CD14-positive monocyte (primary cell): ENCODE measurements around the gene SERTAD3. TPM values are rescaled to one million over a fixed set of nuclear protein-coding genes. Genes with fewer than 3 reads are reported as not detected.

Experiments
- DNase-seq, 3 donors: peaks; one replicate each; pipeline ENCODE4 v3.0.0-alpha.2; 2011 to 2022
- H2AFZ ChIP-seq: 2 replicates; pipeline ENCODE4 v1.6.0; 2012; ENCODE audit warnings: mild to moderate bottlenecking, low read depth, low read length, inconsistent platforms; ENCODE audit not compliant: insufficient read depth, poor library complexity, severe bottlenecking
- H3K27ac ChIP-seq, 2 donors: 1 replicate in 1 of 2; 2 replicates in 1 of 2; pipeline ENCODE4 v1.5.1; 2012 to 2013; ENCODE audit warnings: low read length in 2 of 2, control low read depth in 1 of 2, inconsistent platforms in 1 of 2, low read depth in 1 of 2, mild to moderate bottlenecking in 1 of 2
- H3K27me3 ChIP-seq, 2 donors: one replicate each; pipeline versions ENCODE4 v1.6.0 to v1.6.1; 2011 to 2013; ENCODE audit warnings: low read length in 2 of 2; ENCODE audit not compliant: control insufficient read depth in 2 of 2, insufficient read depth in 2 of 2
- H3K36me3 ChIP-seq, 2 donors: replicated peaks in 1 of 2; 1 replicate in 1 of 2; 2 replicates in 1 of 2; pipeline versions ENCODE4 v1.5.1 to v1.6.1; 2012 to 2013; ENCODE audit warnings: low read length in 2 of 2, control low read depth in 1 of 2, inconsistent platforms in 1 of 2, mild to moderate bottlenecking in 1 of 2; ENCODE audit not compliant: insufficient read depth in 2 of 2, control insufficient read depth in 1 of 2
- H3K4me1 ChIP-seq, 2 donors: 1 replicate in 1 of 2; 2 replicates in 1 of 2; pipeline versions ENCODE4 v1.5.1 to v1.6.1; 2012 to 2013; ENCODE audit warnings: low read length in 2 of 2, control low read depth in 1 of 2, inconsistent platforms in 1 of 2, mild to moderate bottlenecking in 1 of 2, moderate library complexity in 1 of 2; ENCODE audit not compliant: insufficient read depth in 2 of 2, control insufficient read depth in 1 of 2
- H3K4me2 ChIP-seq: replicated peaks from 2 replicates; pipeline ENCODE3; 2012; ENCODE audit warnings: low read length, moderate library complexity, mild to moderate bottlenecking; ENCODE audit not compliant: poor library complexity, severe bottlenecking; ENCODE audit errors: extremely low read depth
- H3K4me3 ChIP-seq, 3 experiments: fragments of 200-600 bp in 1 of 3; sonication (generic) in 1 of 3; replicated peaks in 1 of 3; 1 replicate in 2 of 3; 2 replicates in 1 of 3; pipeline ENCODE4 v1.5.1; 2011 to 2013; ENCODE audit warnings: low read length in 3 of 3, mild to moderate bottlenecking in 3 of 3, control low read depth in 2 of 3, low read depth in 2 of 3, inconsistent platforms in 1 of 3, moderate library complexity in 1 of 3
- H3K79me2 ChIP-seq: 2 replicates; pipeline ENCODE4 v1.6.0; 2012; ENCODE audit warnings: mild to moderate bottlenecking, control low read depth, inconsistent platforms, low read length, moderate library complexity; ENCODE audit not compliant: insufficient read depth
- H3K9ac ChIP-seq: 2 replicates; pipeline ENCODE4 v1.6.0; 2017; ENCODE audit warnings: low read length, mild to moderate bottlenecking; ENCODE audit not compliant: insufficient read depth, poor library complexity, severe bottlenecking
- H3K9me3 ChIP-seq, 2 donors: replicated peaks in 1 of 2; 1 replicate in 1 of 2; 2 replicates in 1 of 2; pipeline versions ENCODE4 v1.5.1 to v1.6.1; 2012 to 2013; ENCODE audit warnings: low read length in 2 of 2, control low read depth in 1 of 2; ENCODE audit not compliant: control insufficient read depth in 1 of 2, insufficient read depth in 1 of 2
- H4K20me1 ChIP-seq: 2 replicates; pipeline ENCODE4 v1.6.0; 2012; ENCODE audit warnings: mild to moderate bottlenecking, low read length, control low read depth, moderate library complexity; ENCODE audit not compliant: insufficient read depth
- H3K27ac Mint-ChIP-seq, 7 donors: one replicate each; pipeline ENCODE4 v1.8.0; 2020; ENCODE audit warnings: mild to moderate bottlenecking in 7 of 7, mixed read lengths in 7 of 7, moderate library complexity in 6 of 7, inconsistent platforms in 2 of 7
- H3K27me3 Mint-ChIP-seq, 3 donors: one replicate each; pipeline ENCODE4 v1.8.0; 2021 to 2022; ENCODE audit warnings: low read depth in 3 of 3, mild to moderate bottlenecking in 3 of 3, mixed read lengths in 3 of 3, moderate library complexity in 3 of 3, inconsistent platforms in 1 of 3
- H3K36me3 Mint-ChIP-seq, 2 donors: one replicate each; pipeline ENCODE4 v1.8.0; 2020; ENCODE audit warnings: mixed read lengths in 2 of 2, inconsistent platforms in 1 of 2, mild to moderate bottlenecking in 1 of 2
- H3K4me1 Mint-ChIP-seq: one replicate; pipeline ENCODE4 v1.8.0; 2020; ENCODE audit warnings: mild to moderate bottlenecking, mixed read lengths
- H3K4me3 Mint-ChIP-seq, 2 donors: one replicate each; pipeline ENCODE4 v1.8.0; 2020; ENCODE audit warnings: mild to moderate bottlenecking in 2 of 2, mixed read lengths in 2 of 2, moderate library complexity in 1 of 2
- H3K9me3 Mint-ChIP-seq, 7 donors: one replicate each; pipeline ENCODE4 v1.8.0; 2020 to 2022; ENCODE audit warnings: mixed read lengths in 7 of 7, mild to moderate bottlenecking in 6 of 7, moderate library complexity in 6 of 7, inconsistent platforms in 2 of 7
- CTCF ChIP-seq: fragments of 200-600 bp; IDR thresholded peaks from one replicate; pipeline ENCODE4 v1.8.0; 2022; ENCODE audit warnings: antibody characterized with exemption, mild to moderate bottlenecking
- WGBS: methylation state at CpG from one replicate; pipeline ENCODE4 v1.1.5; 2013; ENCODE audit warnings: missing lambda C conversion rate; ENCODE audit not compliant: insufficient coverage; 5-methylcytosine and 5-hydroxymethylcytosine counted together
- intact Hi-C, 2 donors: fragments of 100-400 bp; cut with micrococcal nuclease; formaldehyde crosslinking; loops; one replicate each; pipeline versions ENCODE4 v1.15.0 to v1.15.1; 2023
- polyA plus RNA-seq, 3 donors: library from polyadenylated mRNA; depleted of rRNA in 1 of 3; unstranded in 2 of 3; stranded (reverse) in 1 of 3; fragments of 300-500 nt in 2 of 3; fragments of >200 nt in 1 of 3; fragmentation: Illumina TruSeq in 2 of 3; gene quantifications; 1 replicate in 2 of 3; 2 replicates in 1 of 3; pipeline ENCODE4 v1.2.3, GENCODE V29; 2012 to 2021
- small RNA-seq: library from RNA; depleted of rRNA; stranded (forward); fragments of <200 nt; gene quantifications from one replicate; pipeline ENCODE3, GENCODE V24; 2012; ENCODE audit warnings: low read depth; ENCODE audit not compliant: insufficient read length

SERTAD3 gene
- polyA plus RNA-seq, 3 donors = 30.4 to 57.2 (median 49.4) TPM

GRCh38 chr19:40392123-40392522 lies 52.0 kb downstream of the SERTAD3 start:
- Mint-ChIP-seq H3K27me3 (peaks cover 1 to 11% (median 5%) of the 10 kb centered on the region in 3 donors), H3K36me3 (no peaks in the 10 kb centered on the region), H3K4me1 (peaks cover 19% of the 10 kb centered on the region), H3K4me3 (no peak overlapping the region), H3K27ac (no peak overlapping the region), H3K9me3 (peaks cover 0 to 2% (median 0%) of the 10 kb centered on the region in 7 donors)
- no peaks in the 10 kb centered on the region for H4K20me1 ChIP-seq
- WGBS = 86% methylated on average over 7 of the region's 8 CpGs
- intact Hi-C loops = loop anchor here in 1 of 2 donors (10.0 kb wide), 1 partner anchor 87 kb away; no protein-coding TSS in a partner anchor
- no peak for DNase-seq
- no peak overlapping the region for H3K4me2 ChIP-seq
- H3K9ac ChIP-seq = no peak overlapping the region
- no peaks in the 10 kb centered on the region for H3K36me3 ChIP-seq
- H3K4me1 ChIP-seq = peaks cover 5 to 10% of the 10 kb centered on the region in 2 donors
- no peak for TF ChIP-seq CTCF
- no peak overlapping the region for H3K27ac ChIP-seq
- no peak overlapping the region for H3K4me3 ChIP-seq
- H3K79me2 ChIP-seq = no peaks in the 10 kb centered on the region
- H3K27me3 ChIP-seq = no peaks in the 10 kb centered on the region
- no peak overlapping the region for H2AFZ ChIP-seq
- H3K9me3 ChIP-seq = no peaks in the 10 kb centered on the region

Small RNA genes lying within 50 kb of the gene (small RNA-seq; reads per million reads assigned to genes)
- not detected for gene RF00017

Other genes starting within 250 kb of the SERTAD3 start
- gene TTC9B, start 226.0 kb downstream of the SERTAD3 start, polyA plus RNA-seq = not detected
- under 1 TPM in 1 of 3 donors, not detected in 2; 0.12 TPM for gene CCNP, start 217.6 kb downstream of the SERTAD3 start, polyA plus RNA-seq
- gene AKT2, start 159.0 kb downstream of the SERTAD3 start, polyA plus RNA-seq = 100 to 1,000 TPM in 1 of 3 donors, 10 to 100 TPM in 2; 11.4 to 122 (median 16.3) TPM
- 10 to 100 TPM in 1 of 3 donors, 1 to 10 TPM in 2; 7.6 to 10.2 (median 8.0) TPM for gene C19orf47, start 95.9 kb downstream of the SERTAD3 start, polyA plus RNA-seq
- 100 to 1,000 TPM; 168 to 334 (median 170) TPM for gene PLD3, start 95.6 kb downstream of the SERTAD3 start, polyA plus RNA-seq
- under 1 TPM in 1 of 3 donors, not detected in 2; 0.09 TPM for gene HIPK4, start 54.2 kb downstream of the SERTAD3 start, polyA plus RNA-seq
- under 1 TPM in 2 of 3 donors, not detected in 1; 0.13 to 0.76 TPM for gene PRX, start 31.0 kb downstream of the SERTAD3 start, polyA plus RNA-seq
- 10 to 100 TPM; 21.0 to 55.9 (median 21.6) TPM for gene SERTAD1, start 18.3 kb downstream of the SERTAD3 start, polyA plus RNA-seq
- 100 to 1,000 TPM; 299 to 625 (median 601) TPM for gene BLVRB, start 21.4 kb upstream of the SERTAD3 start, polyA plus RNA-seq
- gene SPTBN4, start 22.7 kb upstream of the SERTAD3 start, polyA plus RNA-seq = under 1 TPM in 1 of 3 donors, not detected in 2; 0.07 TPM
- gene SHKBP1, start 132.5 kb upstream of the SERTAD3 start, polyA plus RNA-seq = 100 to 1,000 TPM; 234 to 324 (median 284) TPM
- 10 to 100 TPM in 1 of 3 donors, 1 to 10 TPM in 2; 3.8 to 38.7 (median 8.0) TPM for gene LTBP4, start 157.0 kb upstream of the SERTAD3 start, polyA plus RNA-seq
- 1 to 10 TPM in 1 of 3 donors, under 1 TPM in 2; 0.12 to 7.2 (median 0.45) TPM for gene NUMBL, start 246.3 kb upstream of the SERTAD3 start, polyA plus RNA-seq